Gastrocnemius medialis (tissue), 4 donors: ENCODE results near the gene AKR1C1.

Experiments
- CTCF ChIP-seq, 5 experiments: fragments of 450-650 bp in 3 of 5; fragments of 200-600 bp in 2 of 5; sonication (generic) in 2 of 5; IDR thresholded peaks in 4 of 5; conservative IDR thresholded peaks in 1 of 5; 1 replicate in 4 of 5; 2 replicates in 1 of 5; pipeline ENCODE4 v1.5.1; 2016 to 2019; ENCODE audit warnings: antibody characterized with exemption in 5 of 5, mild to moderate bottlenecking in 3 of 5, moderate library complexity in 3 of 5
- POLR2A ChIP-seq, 2 donors: fragments of 450-650 bp; IDR thresholded peaks; one replicate each; pipeline ENCODE4 v1.6.1; 2017; ENCODE audit warnings: antibody characterized with exemption in 2 of 2, mild to moderate bottlenecking in 2 of 2, moderate library complexity in 2 of 2

DNA sequence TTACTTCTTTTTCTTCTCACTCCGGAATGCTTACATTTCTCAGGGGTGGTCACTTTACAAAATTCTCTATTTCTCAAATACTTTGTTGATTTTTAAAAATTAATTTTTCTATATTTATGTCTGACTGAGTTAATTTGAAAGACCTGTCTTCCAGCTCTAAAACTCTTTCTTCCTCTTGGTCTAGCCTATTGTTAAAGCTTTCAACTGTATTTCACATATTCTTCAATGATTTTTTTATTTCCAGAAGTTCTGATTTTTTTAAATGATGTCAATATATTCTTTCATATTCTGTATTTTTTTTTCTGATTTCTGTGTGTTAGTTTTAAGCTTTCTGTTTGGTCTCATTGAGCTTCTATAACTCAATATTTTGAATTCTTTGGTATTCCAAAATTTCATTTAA is 67.8 kb downstream of the AKR1C1 start:
- TF ChIP-seq CTCF (IDR thresholded peaks at IDR 0.05 in 4 of 5, conservative IDR thresholded peaks at IDR 0.05 in 1 of 5) (no peak), POLR2A (IDR thresholded peaks at IDR 0.05) (no peak)
